ENCODE results near the gene FZD2. TPM values are rescaled to one million over a fixed set of nuclear protein-coding genes. Genes with fewer than 3 reads are reported as not detected.

FZD2 gene
- total and polyA plus RNA-seq, 2 of the 13 experiments (the other 11 are each of a cell fraction or from before 2014, with no cell fraction given) = 0.07 to 0.13 TPM

- peak; percentile 60 for TF ChIP-seq CTCF (CRISPR knock-in tag; IDR thresholded peaks at IDR 0.05)
- TF ChIP-seq MAX (IDR thresholded peaks at IDR 0.05) = peak; percentile 61; the same call in 1 of the 2 replicates
- TF ChIP-seq NFIC (IDR thresholded peaks at IDR 0.05; ENCODE audit: low read length) = no peak
- peak; percentile 99 for TF ChIP-seq ESRRA (CRISPR knock-in tag; IDR thresholded peaks at IDR 0.05; ENCODE audit: low read depth)
- TF ChIP-seq ZNF451 (CRISPR knock-in tag; IDR thresholded peaks at IDR 0.05) = 0 out of 2 replicates have a peak, but pooled peaks have one; percentile 33
- TF ChIP-seq PAXIP1 (CRISPR knock-in tag; conservative IDR thresholded peaks at IDR 0.05) = peak; percentile 73
- TF ChIP-seq HOMEZ (CRISPR knock-in tag; IDR thresholded peaks at IDR 0.05; ENCODE audit: low read depth) = peak; percentile 63; the same call in 1 of the 2 replicates
- TF ChIP-seq TBX3 (IDR thresholded peaks at IDR 0.05; ENCODE audit: borderline replicate concordance) = peak; percentile 58; the same call in 1 of the 2 replicates
- peak; percentile 93; the same call in 1 of the 2 replicates for TF ChIP-seq ZNF691 (CRISPR knock-in tag; IDR thresholded peaks at IDR 0.05; ENCODE audit: borderline replicate concordance, low read depth)
- peak; percentile 46; the same call in 1 of the 2 replicates for TF ChIP-seq NCOR1 (IDR thresholded peaks at IDR 0.05; ENCODE audit: borderline replicate concordance, low read length)
- TF ChIP-seq MEF2D (CRISPR knock-in tag; IDR thresholded peaks at IDR 0.05) = peak; percentile 71; the same call in 1 of the 2 replicates
- TF ChIP-seq ZNF891 (CRISPR knock-in tag; IDR thresholded peaks at IDR 0.05) = peak; percentile 58; the same call in 1 of the 2 replicates
- TF ChIP-seq ZNF580 (CRISPR knock-in tag; IDR thresholded peaks at IDR 0.05; ENCODE audit: borderline replicate concordance, low read depth) = peak; percentile 52; the same call in 1 of the 2 replicates
- peak; percentile 72 for TF ChIP-seq MED1 (CRISPR knock-in tag; IDR thresholded peaks at IDR 0.05)
- TF ChIP-seq ZNF772 (CRISPR knock-in tag; IDR thresholded peaks at IDR 0.05) = 0 out of 2 replicates have a peak, but pooled peaks have one; percentile 38
- TF ChIP-seq MYC (CRISPR knock-in tag; IDR thresholded peaks at IDR 0.05; ENCODE audit: borderline replicate concordance) = peak; percentile 46; the same call in 1 of the 2 replicates
- no peak for TF ChIP-seq MATR3 (CRISPR knock-in tag; IDR thresholded peaks at IDR 0.05)
- peak; percentile 55 for TF ChIP-seq GABPB1 (CRISPR knock-in tag; IDR thresholded peaks at IDR 0.05)
- peak; percentile 76; the same call in 1 of the 2 replicates for TF ChIP-seq ERF (CRISPR knock-in tag; IDR thresholded peaks at IDR 0.05)
- no peak for TF ChIP-seq MTA3 (CRISPR knock-in tag; IDR thresholded peaks at IDR 0.05)
- no peak for TF ChIP-seq TCF12 (IDR thresholded peaks at IDR 0.05)
- peak; percentile 50; the same call in 1 of the 2 replicates for TF ChIP-seq TCF12 (CRISPR knock-in tag; IDR thresholded peaks at IDR 0.05)
These were observed 51.6 kb downstream of the FZD2 start (continued) for GRCh38 chr17:44608727-44609435.
